NCI-H2107 treated with DMSO at 0.1 percent for 48 hours (cell line): ENCODE measurements around the gene IRS4.

ENCODE experiments used
- DNase-seq: peaks from one replicate; lab custom pipeline; 2025; ENCODE audit not compliant: unreplicated experiment; lab: John Stamatoyannopoulos, UW

Gene IRS4

DNA sequence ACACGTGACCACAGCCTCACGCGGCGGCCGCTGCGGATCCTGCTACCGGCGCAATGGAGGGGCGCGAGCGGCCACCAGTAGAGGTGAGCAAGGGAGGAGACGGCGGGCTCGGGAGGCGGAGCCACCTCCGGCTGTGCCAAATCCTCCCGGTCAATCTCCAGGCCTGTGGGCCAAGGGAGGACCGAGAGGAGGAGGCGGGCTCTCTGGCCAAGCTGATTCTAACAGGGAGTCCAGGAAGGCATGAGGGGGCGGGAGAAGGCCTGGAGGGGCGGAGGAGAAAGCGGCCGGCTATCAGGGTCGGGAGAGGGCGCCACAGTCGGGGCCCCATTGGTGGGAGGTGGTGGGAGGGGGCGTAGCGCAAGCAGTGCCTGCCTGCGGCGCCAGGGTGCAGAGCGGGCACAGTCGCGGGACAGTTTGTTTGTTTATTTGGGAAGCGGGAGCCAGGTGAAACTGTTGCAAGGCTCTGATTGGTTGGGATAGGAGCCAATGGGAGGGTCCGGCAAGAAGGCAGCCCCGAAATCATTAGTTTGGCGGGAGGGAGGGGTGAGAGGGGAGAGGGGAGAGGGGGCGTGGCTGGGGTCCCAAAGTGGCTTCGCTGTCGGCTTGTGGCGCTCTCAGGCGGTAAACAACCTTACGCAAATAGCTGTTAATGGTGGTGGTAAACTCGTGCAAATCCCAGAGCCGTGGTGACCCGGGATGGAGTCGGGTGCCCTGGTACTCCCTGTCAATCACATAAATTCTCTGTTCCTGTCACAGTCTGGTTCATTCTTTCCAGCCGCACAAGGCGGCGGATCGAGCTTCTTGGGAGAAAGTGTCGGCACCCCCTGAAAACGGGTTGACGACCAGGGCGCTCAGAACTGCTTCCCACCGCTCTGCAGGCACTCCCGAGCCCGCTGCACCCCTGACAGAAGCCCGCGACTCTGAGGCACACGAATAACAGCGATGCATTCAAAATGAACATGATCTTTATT lies at the start of gene IRS4:
TSS of gene IRS4 (minus strand) at position 55 of the 971 bp plus-strand sequence.
- no peak for DNase-seq

DNA sequence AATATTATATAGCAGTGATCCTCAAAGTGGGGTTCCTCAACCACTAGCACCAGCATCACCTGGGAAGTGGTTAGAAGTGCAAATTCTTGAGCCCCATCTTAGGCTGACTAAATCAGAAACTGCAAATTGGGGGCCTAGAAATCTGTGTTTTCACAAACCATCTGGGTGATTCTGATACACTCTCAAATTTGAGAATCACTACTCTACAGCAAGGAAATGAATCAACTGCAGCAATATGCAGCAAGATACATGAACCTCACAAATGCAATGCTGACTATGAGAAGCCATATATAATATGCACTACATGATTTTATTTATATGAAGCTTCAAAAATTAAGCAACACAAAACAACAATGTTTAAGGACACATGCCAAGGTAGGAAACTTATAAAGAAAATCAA lies 36.2 kb upstream of the IRS4 start:
- no peak for DNase-seq

DNA sequence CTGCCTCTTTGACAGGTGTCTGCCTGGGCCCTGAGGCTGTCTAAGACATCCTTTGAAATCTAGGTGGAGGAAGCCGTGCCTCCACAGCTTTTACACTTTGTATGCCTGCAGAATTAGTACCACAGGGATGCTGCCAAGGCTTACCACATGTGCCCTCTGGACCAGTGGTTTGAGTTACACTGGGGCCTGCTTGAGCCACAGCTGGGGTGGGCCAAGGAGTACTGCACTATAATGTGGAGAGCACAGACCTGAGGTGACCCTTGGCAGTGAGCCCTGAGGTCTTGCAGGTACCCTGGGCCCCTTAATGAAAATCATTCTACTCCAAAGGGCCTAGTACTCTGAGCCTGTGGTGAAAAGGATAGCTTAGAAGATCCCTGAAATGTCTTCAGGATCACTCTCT lies 27.2 kb upstream of the IRS4 start:
- no peak for DNase-seq

DNA sequence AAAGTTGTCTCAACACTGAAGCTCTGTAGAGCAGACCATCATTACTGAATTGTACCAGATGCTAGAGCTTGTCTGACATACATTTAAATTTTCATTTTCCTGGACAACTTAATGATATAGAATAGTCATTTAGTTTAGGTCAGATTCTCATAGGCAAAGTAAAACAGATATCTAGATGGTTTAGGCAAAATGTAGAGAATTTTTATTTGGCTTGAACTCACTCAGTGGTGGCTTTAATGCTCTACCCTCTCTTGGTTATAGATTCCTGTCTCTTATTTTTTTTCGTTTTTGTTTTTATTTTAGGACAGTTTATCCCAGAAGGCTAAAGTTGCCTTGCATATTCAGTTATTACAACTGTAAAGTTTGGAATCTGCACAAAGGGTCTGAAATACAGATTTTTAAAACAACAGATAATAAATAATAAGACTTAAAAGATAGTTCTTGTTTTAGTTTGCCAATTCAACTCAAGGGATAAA lies 4.0 kb upstream of the IRS4 start:
- DNase-seq = no peak

DNA sequence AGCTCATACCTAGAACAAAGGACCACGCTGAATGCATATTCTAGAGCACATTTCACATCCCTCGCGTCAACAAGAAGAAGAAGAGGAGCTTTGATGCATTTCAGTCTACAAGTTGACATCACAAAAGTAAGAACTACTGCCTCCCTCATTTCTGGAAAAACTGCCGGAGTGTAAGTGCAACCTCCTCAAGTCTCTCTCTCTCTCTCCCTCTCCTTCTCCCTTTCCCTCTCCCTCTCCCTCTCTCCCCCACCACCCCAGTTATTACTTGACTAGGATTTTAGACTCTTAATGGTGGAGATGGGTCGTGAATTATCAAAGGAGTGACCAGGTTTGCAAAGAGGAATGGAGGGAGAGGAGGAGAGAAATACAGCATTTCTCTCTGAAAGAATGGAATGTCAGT lies 1.4 kb upstream of the IRS4 start:
- DNase-seq = no peak

DNA sequence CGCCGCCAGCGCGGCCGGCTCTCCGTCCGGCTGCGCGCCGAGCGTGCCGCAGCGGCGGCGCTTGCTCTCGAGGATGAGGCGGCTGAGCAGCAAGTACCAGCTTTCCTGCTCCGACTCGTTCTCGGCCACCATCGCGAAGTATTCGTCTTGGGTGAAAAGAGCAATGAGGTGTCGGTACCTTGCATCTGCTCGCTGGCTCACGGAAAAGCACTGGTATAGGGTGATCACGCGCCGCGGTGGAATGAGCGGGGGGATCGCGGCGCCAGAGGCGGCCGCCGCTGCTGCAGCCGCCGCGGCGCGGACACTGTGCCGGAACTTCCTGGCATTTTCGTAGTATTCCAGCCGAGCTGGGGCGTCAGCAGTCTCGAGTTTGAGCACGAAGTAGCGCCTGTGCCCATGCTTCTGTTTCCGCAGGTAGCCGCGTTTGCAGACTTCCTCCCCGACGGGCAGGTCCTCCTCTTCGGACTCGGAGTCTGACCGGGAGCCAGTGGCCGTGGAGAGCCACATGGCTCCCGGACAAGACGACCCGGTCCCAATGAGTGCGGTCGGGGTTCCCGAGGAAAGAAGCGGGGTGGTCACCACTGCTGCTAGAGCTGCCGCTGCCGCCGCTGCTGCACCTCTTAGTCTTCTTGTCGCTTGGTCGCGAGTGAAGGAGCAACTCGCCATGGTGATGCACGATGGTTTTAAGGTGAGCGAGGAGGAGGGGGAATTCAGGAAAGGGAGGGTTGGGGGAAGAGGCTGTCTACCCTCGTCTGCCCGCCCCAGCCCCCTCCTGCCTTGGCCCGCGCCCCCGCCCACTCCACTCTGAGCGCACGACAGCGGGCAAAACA lies 469 bp downstream of the IRS4 start:
- DNase-seq = no peak

DNA sequence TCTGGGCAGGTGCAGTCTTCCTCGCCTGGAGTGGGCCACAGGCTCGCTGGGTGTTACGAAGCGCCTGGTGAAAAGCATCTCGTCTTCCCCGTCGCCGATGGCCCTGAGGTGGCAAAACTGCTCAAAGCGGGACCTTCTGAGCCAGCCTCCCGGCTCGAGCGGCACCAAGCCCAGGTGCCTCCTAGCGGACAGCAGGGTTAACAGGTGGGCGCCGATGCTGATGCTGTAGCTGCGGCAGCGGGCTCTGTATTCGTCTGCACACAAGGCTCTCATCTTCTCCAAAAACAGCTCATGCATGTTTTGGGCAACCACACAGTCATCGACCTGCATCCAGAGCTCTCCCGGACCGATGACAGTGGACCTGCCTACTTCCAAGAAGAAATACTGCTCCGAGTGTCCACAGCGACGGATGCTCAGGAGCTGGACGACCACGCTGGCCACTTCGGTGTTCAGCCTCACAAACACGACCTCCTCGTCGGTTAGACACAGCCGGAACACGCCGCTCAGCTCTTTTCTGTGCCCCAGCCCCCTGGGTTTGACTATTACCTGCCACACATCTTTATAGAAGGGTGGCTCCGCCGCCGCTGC lies 1.2 kb downstream of the IRS4 start:
- DNase-seq = no peak

DNA sequence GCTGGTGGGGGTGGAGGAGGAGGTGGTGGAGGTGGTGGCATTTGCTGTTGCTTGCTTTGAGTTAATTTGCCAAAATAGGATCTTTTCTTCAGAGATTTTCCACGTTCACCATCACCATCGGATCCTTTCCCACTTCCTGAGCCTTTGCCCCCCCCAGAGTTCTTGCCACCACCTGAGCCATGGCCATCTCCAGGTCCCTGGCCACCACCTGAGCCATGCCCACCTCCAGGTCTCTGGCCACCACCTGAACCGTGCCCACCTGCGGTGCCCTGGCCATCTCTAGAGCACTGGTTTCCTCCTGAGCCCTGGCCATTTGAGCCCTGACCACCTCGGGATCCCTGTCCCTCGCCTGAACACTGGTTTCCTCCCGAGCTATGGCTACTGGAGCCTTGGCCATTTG lies 1.9 kb downstream of the IRS4 start:
- no peak for DNase-seq

DNA sequence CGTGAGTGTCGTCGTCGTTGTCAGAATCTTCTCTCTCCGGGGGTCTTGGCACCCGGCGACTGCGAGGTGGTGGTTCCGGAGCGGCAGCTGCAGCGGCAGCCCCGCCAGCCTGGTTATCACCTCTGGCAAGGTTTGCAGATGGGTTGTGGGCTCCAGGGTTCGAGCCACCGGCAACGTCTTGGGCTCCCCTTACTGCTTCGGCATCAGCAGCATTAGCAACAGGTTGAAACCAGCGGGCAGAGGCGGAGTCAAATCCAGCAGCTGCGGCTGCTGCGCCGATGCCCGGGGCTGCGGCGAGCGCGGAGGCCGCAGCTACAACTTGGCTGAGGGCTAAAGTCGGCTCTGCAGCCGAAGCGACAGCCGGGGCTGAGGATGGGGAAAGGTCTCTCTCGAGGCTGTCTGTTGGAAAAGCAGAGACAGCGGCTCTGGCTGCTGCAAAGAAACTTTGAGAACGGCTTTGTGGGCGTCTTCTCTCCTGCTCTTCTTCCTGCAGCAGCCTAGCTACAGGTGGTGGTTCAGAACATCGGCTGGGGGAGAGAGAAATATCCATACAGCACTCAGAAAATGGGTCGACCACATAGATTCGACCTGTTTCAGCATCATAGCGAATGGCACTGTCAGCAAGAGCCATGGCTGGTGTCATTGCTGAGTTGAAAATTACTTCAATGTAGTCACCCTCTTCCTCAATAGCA lies 3.6 kb downstream of the IRS4 start:
- DNase-seq = no peak

DNA sequence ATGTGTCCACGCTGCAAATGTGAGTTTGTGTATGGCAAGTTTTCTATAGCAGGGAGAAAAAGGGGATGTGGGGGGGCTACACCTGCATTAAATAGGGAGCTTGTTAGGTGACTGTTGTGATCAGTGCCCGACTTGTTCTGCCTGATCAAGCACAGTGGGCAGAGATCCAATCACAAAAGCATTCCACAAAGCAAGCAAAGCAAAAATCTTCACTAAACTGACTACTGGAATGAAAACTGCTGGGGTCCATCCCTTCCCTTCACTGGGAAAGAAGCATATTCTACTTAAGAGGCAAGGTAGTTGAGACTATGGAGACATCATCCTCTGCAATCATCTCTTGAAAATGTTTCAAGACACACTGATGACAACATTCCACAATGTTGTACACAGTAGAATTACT lies 5.2 kb downstream of the IRS4 start:
- no peak for DNase-seq

DNA sequence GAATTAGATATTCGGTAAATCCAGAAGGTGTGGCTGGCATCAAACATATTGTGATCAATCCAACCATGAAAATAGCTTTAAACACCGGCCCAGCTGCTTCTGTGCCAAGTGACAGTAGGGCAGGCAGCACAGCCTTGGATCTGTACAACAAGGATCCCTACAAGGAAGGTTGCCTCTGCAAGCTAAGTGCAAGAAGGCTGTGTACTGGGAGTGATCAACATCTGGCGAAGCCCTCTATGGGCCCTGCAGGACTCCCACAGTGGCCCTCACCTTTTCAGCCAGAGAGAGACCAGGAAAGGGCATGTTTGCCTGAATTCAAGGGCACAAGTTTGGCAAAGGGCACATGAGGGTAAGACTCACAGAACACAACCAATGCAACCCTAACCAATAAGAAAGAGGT lies 9.6 kb downstream of the IRS4 start:
- DNase-seq = no peak

DNA sequence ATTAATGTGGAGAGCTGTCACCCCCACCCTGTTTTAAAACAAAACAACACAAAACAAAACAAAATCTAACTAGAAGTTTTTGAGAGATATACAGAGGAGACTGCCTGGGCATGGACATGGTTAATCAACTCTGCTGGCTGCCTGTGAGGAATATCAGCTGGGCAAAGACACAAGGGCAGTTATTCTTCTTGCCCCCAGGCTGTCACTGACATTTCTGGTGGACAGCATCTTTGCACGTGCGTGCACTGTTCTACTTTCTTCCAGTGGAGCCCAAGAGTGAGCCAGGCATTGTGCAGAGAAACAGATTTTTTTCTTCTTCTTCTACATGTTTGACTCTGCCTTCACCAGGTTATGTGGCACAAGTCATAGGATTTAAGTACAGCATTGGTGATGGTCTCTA lies 13.8 kb downstream of the IRS4 start:
- no peak for DNase-seq

DNA sequence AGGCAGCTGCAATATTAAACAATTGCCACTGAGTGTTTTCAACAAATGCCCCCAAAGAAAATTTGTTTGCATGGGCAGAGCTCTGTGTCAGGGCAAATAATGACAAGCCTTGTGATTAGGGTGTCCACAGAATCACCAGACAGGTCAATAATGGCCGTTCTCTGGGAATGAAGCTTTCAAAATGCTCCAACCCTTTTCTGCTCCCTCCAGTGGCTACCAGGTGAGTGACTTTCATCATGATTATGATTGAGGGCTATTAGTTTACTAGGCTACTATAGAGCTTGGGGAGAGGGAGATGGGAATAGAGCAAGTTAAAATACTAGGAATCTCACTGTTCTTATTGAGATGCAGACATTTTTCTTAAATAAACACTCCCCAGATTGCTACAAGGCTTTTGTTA lies 23.5 kb downstream of the IRS4 start:
- no peak for DNase-seq

DNA sequence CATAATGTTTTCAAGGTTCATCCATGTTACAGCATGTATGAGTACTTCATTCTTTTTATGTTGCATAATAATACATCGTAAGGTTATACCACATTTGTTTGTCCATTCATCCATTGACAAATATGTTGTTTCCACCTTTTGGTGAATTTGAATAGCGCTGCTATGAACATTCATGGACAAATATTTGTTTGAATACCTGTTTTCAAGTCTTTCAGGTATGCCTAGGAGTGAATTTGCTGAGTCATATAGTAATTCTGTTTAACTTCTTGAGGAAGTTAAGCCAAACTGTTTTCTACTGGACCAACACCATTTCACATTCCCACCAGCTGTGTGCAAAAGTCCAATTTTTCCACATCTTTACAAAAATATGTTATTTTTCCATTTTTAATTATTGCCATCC lies 31.5 kb downstream of the IRS4 start:
- no peak for DNase-seq

DNA sequence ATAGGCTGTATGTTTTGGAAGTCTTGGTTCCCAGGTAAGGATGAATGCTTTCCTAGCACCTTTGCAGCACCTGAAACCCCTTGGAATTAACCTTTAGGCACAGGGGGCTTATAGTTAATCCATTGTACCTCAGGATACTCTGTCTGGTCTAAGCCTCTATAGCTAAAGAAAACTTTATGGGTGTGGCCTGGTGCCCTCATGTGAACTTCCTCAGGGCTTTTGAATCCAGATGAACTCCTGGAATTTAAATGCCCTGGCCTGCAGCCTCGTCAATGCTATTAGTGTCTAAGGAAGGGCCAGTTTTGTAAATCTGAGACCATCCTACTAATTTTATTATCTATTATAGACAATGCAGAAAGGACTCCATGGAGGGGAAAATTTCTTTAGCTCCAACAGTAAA lies 33.8 kb downstream of the IRS4 start:
- DNase-seq = no peak

DNA sequence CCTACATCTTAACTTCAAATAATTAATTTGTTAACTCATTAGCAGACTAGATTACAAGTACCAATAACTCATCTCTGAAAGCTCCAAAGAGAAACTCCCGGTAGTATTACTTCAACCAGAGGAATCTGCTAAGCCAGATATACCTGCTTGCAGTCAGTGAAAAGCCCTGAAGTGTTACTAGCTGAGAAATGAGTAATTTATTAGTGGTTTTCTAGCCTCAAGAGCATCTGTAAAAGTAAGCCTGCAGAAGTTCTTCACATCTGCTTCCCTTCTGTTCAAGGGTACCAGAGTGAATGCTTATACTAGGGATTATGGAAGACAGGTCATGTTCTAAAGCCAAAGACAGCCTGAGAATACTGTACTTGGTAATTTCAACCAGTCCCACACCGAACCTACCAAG lies 34.7 kb downstream of the IRS4 start:
- DNase-seq = no peak

DNA sequence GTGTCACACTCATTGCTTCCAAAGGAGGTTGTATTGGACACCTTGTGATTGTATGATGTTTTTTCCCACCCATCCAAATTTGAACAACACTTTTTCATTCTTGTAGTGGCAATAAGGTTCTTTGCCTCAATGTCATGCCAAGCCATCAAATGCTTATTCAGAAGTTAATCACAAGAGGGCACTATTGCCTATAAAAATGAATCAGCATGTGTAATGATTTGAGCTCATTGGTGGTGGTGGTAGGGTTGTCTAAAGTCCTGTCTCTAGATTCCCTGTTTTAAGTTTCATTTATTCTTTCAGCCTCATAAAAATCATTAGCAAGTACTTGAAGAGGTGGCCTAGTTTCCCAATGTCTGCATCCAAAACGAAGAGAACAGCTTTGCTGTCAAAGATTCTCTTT lies 37.0 kb downstream of the IRS4 start:
- DNase-seq = peak; percentile 40

DNA sequence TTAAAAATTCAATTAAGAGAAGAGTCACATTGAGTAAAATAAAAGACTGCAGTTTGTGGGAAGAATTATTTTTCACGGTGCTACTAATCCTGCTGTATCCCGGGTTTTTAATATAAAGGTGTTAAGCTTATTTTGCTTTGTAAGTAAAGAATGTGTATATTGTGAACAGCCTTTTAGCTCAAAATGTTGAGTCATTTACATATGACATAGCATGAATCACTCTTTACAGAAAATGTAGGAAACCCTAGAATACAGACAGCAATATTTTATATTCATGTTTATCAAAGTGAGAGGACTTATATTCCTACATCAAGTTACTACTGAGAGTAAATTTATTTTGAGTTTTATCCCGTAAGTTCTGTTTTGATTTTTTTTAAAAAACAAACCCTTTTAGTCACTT lies 39.7 kb downstream of the IRS4 start:
- no peak for DNase-seq
